NT2/D1 (cell line): ENCODE results near the gene LRRC4C.
A peak's percentile ranks its signal among the peaks of the same experiment; 100 is the strongest.
"Not testable (repeated sequence)": the region's sequence is repeated elsewhere in the genome, so short reads cannot be mapped to it uniquely, and the experiment has no call there.

Source experiments
- DNase-seq: peaks from one replicate; pipeline ENCODE4 v3.0.0-alpha.2; 2011; ENCODE audit warnings: low read depth, low spot score
- H3K27me3 ChIP-seq: 2 replicates; pipeline ENCODE4 v1.6.0; 2011; ENCODE audit warnings: mild to moderate bottlenecking; ENCODE audit not compliant: insufficient read length, insufficient read depth
- H3K36me3 ChIP-seq: 2 replicates; pipeline ENCODE4 v1.6.1; 2011; ENCODE audit warnings: mild to moderate bottlenecking, low read length, mixed read lengths; ENCODE audit not compliant: insufficient read depth, insufficient read length
- H3K4me1 ChIP-seq: 2 replicates; pipeline ENCODE4 v1.5.1; 2011; ENCODE audit not compliant: insufficient read depth, insufficient read length
- H3K4me3 ChIP-seq: 2 replicates; pipeline ENCODE4 v1.5.1; 2011; ENCODE audit warnings: low read depth; ENCODE audit not compliant: insufficient read length
- H3K9ac ChIP-seq: 2 replicates; pipeline ENCODE4 v1.6.0; 2011; ENCODE audit warnings: low read depth; ENCODE audit not compliant: insufficient read length
- H3K9me3 ChIP-seq: 2 replicates; pipeline ENCODE4 v1.5.1; 2011; ENCODE audit warnings: mild to moderate bottlenecking, low read length; ENCODE audit not compliant: insufficient read depth
- SUZ12 ChIP-seq: IDR thresholded peaks from 2 replicates; pipeline ENCODE4 v1.6.1; 2011; ENCODE audit not compliant: insufficient read length, insufficient read depth; ENCODE audit errors: extremely low read depth
- YY1 ChIP-seq: IDR thresholded peaks from 2 replicates; pipeline ENCODE4 v1.6.1; 2011; ENCODE audit not compliant: insufficient read length, insufficient read depth
- ZNF274 ChIP-seq: IDR thresholded peaks from 2 replicates; pipeline ENCODE4 v1.6.1; 2011; ENCODE audit warnings: mild to moderate bottlenecking, low read depth, low read length

LRRC4C gene

DNA sequence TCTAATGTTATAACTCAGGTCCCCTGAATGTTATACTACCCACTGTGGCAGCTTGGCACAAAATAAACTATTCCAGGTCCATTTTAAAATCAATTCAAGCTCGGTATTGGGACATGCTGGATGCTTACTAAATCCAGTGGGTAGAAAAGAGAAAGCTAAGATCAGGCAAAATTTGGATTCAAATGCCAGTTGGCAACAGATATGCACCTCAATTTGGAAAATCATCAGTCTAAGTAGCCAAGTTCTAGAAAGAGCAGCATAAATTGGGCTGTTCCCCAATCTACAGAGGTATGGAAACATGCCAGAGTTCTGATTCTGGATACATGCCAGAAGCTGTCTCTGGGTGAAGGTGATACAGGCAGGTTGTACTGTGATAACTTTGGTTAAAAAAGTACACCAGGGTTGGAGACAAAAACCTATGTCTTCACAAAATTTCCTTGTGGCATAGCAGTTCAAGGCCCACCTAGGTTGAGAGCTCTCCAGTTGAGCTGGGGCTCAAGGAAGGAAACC, 427.8 kb downstream of the LRRC4C start:
- Histone ChIP-seq H3K4me1 (no peaks in the 10 kb centered on the region), H3K36me3 (no peaks in the 10 kb centered on the region), H3K9ac (no peak overlapping the region), H3K4me3 (no peak overlapping the region), H3K27me3 (no peaks in the 10 kb centered on the region), H3K9me3 (no peaks in the 10 kb centered on the region)
- DNase-seq = no peak
- TF ChIP-seq SUZ12 (no peak), ZNF274 (no peak), YY1 (no peak)

DNA sequence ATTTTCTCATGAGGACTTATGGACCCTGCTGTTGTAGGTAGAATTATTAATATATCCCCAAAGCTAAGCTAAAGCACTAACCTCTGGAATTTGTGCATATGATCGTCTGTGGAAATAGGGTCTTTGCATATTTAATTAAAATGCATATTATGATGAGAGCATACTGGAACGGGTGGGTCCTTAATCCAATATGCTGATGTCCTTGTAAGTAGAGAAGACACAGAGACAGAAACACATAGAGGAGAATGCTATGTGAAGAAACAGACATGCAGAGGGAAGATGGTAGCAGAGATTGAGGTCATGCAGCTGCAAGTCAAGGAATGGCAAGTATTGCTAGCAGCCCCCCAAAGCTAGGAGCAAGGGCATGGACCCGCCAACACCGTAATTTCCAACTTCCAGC, 439.2 kb downstream of the LRRC4C start:
- Histone ChIP-seq H3K9me3 (no peaks in the 10 kb centered on the region), H3K4me1 (no peaks in the 10 kb centered on the region), H3K27me3 (no peaks in the 10 kb centered on the region), H3K4me3 (no peak overlapping the region), H3K36me3 (no peaks in the 10 kb centered on the region), H3K9ac (no peak overlapping the region)
- DNase-seq = no peak
- no peak for TF ChIP-seq SUZ12

DNA sequence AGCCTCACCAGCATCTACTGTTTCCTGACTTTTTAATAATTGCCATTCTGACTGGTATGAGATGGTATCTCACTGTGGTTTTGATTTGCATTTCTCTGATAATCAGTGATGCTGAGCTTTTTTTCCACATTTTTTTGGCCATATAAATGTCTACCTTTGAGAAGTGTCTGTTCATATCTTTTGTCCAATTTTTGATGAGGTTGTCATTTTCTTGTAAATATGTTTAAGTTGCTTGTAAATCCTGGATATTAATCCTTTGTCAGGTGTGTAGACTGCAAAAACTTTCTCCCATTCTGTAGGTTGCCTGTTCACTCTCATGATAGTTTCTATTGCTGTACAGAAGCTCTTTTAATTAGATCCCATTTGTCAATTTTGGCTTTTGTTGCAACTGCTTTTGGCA, 439.8 kb downstream of the LRRC4C start:
- H3K4me1 ChIP-seq, H3K9ac ChIP-seq, DNase-seq, H3K9me3 ChIP-seq, H3K36me3 ChIP-seq, H3K4me3 ChIP-seq, H3K27me3 ChIP-seq: not testable (repeated sequence)

DNA sequence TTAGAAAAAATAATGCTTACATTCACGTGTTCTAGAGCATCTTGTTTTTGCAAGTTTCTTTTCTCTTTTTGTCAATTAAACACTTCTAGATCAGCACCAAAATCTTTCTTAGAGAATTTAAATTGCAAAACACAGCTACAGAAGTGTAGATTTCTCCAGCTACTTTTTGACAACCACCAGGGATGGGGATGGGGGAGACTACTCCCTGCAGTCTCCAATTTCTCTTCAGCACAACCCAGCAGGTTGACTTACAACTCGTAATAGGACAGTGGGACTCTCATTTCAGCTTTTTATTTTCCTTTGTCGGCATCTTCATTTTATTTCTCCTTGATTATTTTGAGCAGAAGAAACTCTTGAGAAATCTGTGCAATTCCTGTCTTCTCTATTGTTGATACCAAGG, 441.2 kb downstream of the LRRC4C start:
- H3K9me3 ChIP-seq = no peaks in the 10 kb centered on the region
- no peaks in the 10 kb centered on the region for H3K36me3 ChIP-seq
- H3K4me1 ChIP-seq = no peaks in the 10 kb centered on the region
- no peaks in the 10 kb centered on the region for H3K27me3 ChIP-seq
- H3K9ac ChIP-seq = no peak overlapping the region
- no peak overlapping the region for H3K4me3 ChIP-seq
- TF ChIP-seq YY1 (no peak), SUZ12 (no peak), ZNF274 (no peak)
- DNase-seq = peak; percentile 39

DNA sequence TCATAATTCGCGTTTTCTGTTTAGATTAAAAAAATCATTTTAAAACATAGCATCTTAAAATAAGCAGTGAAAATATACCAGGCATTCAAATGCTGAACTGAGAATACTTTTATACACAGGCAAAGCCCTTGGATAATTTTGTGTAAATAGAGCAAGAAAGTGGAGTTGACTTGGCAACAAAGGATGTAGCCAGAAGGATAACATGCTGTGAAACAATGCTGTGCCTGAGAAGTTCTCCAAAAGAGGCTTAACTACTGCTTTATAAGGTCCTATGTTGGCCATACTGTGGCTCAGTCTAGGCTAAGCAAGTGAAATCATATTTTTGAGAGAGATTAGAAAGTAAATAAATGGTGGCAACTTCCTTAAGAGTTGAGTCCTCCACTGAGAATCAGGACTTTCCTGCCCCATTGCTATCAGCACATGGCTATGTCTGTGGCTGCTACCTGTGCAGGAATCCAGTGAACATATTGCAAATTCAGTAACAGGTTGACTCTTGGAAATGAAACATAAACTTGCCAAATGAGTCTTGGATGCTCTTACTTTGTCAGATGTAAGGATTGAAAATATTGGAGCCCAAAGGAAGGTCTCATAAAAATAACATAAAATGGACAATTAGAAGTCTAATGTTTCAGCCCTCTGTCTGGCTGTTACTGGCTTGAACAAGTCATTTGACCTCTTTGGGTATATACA, 448.9 kb downstream of the LRRC4C start:
- Histone ChIP-seq H3K27me3 (no peaks in the 10 kb centered on the region), H3K36me3 (no peaks in the 10 kb centered on the region), H3K9ac (no peak overlapping the region), H3K4me3 (no peak overlapping the region), H3K4me1 (no peaks in the 10 kb centered on the region), H3K9me3 (no peaks in the 10 kb centered on the region)
- no peak for DNase-seq
- TF ChIP-seq YY1 (no peak), ZNF274 (no peak), SUZ12 (no peak)

DNA sequence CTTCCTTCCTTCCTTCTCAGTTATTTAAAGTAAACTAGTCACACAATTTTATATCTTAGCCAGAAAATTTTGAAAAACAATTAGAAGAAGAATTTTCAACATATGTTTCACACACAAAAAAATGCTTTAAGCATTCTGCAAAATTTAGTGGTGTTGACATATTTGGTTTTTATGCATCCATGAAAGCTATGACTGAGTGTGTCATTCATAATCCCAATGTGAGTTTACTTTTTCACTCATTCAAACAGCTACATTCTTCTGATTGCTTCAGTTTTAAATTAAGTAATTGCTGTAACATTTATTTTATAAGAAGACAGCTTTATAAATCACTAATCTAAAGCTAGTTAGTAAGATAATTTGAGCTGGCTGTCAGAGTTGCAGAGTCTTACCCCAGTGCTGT, 453.5 kb downstream of the LRRC4C start:
- DNase-seq = no peak
- no peaks in the 10 kb centered on the region for H3K4me1 ChIP-seq

DNA sequence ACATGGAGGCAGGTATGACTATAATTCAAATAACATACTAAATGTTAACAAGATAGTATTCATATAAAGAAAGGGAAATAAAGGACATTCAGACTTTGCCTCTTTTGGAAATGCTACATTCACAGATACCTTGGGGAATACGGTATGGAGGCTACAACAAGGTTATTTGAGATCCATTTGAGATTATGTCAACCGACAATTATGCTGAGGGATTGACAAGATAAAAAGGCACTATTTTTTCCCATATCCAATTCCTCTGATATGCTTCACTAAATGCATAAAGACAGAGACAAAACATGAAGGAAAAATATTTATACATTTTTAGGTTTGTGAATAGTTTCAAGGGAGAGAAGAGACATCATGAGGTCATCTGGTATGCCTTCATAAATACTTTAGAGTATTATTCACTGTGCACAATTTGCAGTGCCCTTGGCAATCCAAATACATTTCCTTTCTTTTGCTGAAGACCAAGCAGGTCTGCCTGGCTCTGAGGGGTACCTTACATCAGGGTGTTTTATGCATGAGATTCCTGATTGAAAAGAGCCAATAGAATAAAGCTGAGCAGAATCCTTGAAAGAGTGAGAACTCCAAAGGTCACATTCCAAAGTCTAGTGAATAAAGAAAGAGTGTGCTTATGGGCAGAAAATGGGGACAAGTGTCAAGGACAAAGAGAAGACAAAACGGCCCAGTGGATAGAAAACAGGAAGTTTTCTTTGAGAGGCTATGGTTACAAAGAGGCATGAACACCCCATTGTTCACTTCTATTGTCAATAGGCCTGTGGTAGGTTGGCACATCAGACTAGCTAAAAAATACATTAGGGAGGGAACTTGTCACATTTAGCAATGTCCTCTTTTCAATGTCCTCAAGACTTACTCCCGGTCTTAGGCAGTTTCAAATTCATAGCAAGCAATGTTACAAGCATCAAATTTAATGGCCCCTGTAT, 455.8 kb downstream of the LRRC4C start:
- H3K9ac ChIP-seq = no peak overlapping the region
- TF ChIP-seq YY1 (no peak), SUZ12 (no peak), ZNF274 (no peak)
- H3K4me1 ChIP-seq = no peaks in the 10 kb centered on the region
- H3K4me3 ChIP-seq = no peak overlapping the region
- H3K9me3 ChIP-seq = no peaks in the 10 kb centered on the region
- no peak for DNase-seq
- no peaks in the 10 kb centered on the region for H3K36me3 ChIP-seq
- no peaks in the 10 kb centered on the region for H3K27me3 ChIP-seq

More for the DNA sequence above, 453.5 kb downstream of the LRRC4C start:
- no peaks in the 10 kb centered on the region for H3K36me3 ChIP-seq
- H3K9me3 ChIP-seq = no peaks in the 10 kb centered on the region
- H3K4me3 ChIP-seq = no peak overlapping the region
- H3K9ac ChIP-seq = no peak overlapping the region
- H3K27me3 ChIP-seq = no peaks in the 10 kb centered on the region
- TF ChIP-seq SUZ12 (no peak), ZNF274 (no peak), YY1 (no peak)
